Tibial nerve (tissue), 4 donors: Measurements from ENCODE around the gene ABCB4. TPM values are rescaled to one million over a fixed set of nuclear protein-coding genes. Genes with fewer than 3 reads are reported as not detected.

Experiments
- DNase-seq, 2 donors: peaks; one replicate each; pipeline ENCODE4 v3.0.0-alpha.2; 2019; ENCODE audit warnings: low spot score in 2 of 2
- H3K27ac ChIP-seq, 4 donors: fragments of 200-600 bp; sonication (generic) in 3 of 4; one replicate each; pipeline ENCODE4 v1.5.1; 2017 to 2019; ENCODE audit warnings: mild to moderate bottlenecking in 1 of 4
- H3K27me3 ChIP-seq, 2 donors: fragments of 200-600 bp; sonication (generic) in 1 of 2; one replicate each; pipeline versions ENCODE4 v1.5.1 to v1.6.0; 2017 to 2019
- H3K36me3 ChIP-seq, 3 donors: fragments of 200-600 bp; sonication (generic); one replicate each; pipeline ENCODE4 v1.5.1; 2018 to 2019
- H3K4me1 ChIP-seq, 4 donors: fragments of 200-600 bp; sonication (generic) in 3 of 4; one replicate each; pipeline ENCODE4 v1.5.1; 2017 to 2019
- H3K4me3 ChIP-seq, 4 donors: fragments of 200-600 bp; sonication (generic) in 3 of 4; one replicate each; pipeline ENCODE4 v1.5.1; 2017 to 2019; ENCODE audit warnings: mild to moderate bottlenecking in 1 of 4, moderate library complexity in 1 of 4
- H3K9me3 ChIP-seq, 4 donors: fragments of 200-600 bp; sonication (generic) in 3 of 4; one replicate each; pipeline ENCODE4 v1.5.1; 2017 to 2019
- EP300 ChIP-seq, 2 donors: sonication (generic); formaldehyde crosslinking; IDR thresholded peaks; one replicate each; pipeline ENCODE4 v1.6.1; 2017; ENCODE audit warnings: antibody characterized with exemption in 2 of 2, mild to moderate bottlenecking in 1 of 2
- POLR2A ChIP-seq, 2 donors: fragments of 450-650 bp; IDR thresholded peaks; one replicate each; pipeline ENCODE4 v1.6.1; 2017; ENCODE audit warnings: antibody characterized with exemption in 2 of 2, mild to moderate bottlenecking in 2 of 2, moderate library complexity in 2 of 2
- WGBS, 2 donors: methylation state at CpG; one replicate each; pipeline ENCODE4 v1.1.5; 2018; 5-methylcytosine and 5-hydroxymethylcytosine counted together
- total RNA-seq, 4 donors: library from RNA; depleted of rRNA; stranded (reverse); fragments of >200 nt; gene quantifications; one replicate each; pipeline ENCODE4 v1.1.0, GENCODE V29; 2016
- TF ChIP-seq, protein P1 (sequence below), 5 experiments: fragments of 200-600 bp in 3 of 5; fragments of 450-650 bp in 2 of 5; sonication (generic) in 3 of 5; IDR thresholded peaks; one replicate each; pipeline ENCODE4 v1.5.1; 2016 to 2019; ENCODE audit warnings: antibody characterized with exemption in 5 of 5, mild to moderate bottlenecking in 3 of 5, moderate library complexity in 2 of 5

Gene ABCB4
- total RNA-seq, 4 donors from 2014 or later, result 0.42 to 2.0 (median 1.00) TPM

DNA sequence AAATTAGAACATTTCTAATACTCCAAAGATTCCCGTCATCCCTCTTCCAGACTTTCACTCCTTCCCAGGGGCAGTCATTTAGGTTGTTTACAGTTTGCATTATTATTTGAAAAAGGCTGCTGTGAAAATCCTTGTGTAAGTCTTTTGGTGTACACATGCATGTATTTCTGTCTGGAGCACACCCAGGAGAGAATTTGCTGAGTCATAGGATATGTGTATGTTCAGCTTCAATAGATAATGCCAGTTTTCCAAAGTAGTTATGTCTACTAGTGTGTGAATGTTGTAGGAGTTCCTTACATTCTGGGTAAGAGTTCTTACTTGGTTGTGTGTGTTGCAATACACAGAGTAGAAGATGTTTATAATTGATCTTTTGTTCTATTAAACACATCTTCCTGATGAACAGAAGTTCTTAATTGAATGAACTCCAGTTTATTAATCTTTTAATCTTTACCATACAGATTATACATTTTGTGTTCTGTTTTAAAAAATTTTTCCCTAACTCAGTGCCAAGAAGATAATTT lies 104.8 kb downstream of the ABCB4 start:
- 94 to 100% methylated on average over 1 of the region's 1 CpG for WGBS, 2 donors
- H3K4me3 ChIP-seq, result no peak overlapping the region
- TF ChIP-seq POLR2A (IDR thresholded peaks at IDR 0.05), result no peak
- TF ChIP-seq, protein P1, sequence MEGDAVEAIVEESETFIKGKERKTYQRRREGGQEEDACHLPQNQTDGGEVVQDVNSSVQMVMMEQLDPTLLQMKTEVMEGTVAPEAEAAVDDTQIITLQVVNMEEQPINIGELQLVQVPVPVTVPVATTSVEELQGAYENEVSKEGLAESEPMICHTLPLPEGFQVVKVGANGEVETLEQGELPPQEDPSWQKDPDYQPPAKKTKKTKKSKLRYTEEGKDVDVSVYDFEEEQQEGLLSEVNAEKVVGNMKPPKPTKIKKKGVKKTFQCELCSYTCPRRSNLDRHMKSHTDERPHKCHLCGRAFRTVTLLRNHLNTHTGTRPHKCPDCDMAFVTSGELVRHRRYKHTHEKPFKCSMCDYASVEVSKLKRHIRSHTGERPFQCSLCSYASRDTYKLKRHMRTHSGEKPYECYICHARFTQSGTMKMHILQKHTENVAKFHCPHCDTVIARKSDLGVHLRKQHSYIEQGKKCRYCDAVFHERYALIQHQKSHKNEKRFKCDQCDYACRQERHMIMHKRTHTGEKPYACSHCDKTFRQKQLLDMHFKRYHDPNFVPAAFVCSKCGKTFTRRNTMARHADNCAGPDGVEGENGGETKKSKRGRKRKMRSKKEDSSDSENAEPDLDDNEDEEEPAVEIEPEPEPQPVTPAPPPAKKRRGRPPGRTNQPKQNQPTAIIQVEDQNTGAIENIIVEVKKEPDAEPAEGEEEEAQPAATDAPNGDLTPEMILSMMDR (IDR thresholded peaks at IDR 0.05), result no peak
- no peak for TF ChIP-seq EP300 (IDR thresholded peaks at IDR 0.05)

GRCh38 chr7:87369216-87369615 lies 106.3 kb downstream of the ABCB4 start:
- H3K4me1 ChIP-seq, result no peaks in the 10 kb centered on the region
- no peak for DNase-seq
- TF ChIP-seq POLR2A (IDR thresholded peaks at IDR 0.05) (no peak), EP300 (IDR thresholded peaks at IDR 0.05) (no peak)
- TF ChIP-seq, protein P1 (IDR thresholded peaks at IDR 0.05), result no peak
- H3K36me3 ChIP-seq, result peaks cover 0 to 66% (median 5%) of the 10 kb centered on the region in 3 donors
- H3K9me3 ChIP-seq, result no peaks in the 10 kb centered on the region
- no peak overlapping the region for H3K27ac ChIP-seq
- no peaks in the 10 kb centered on the region for H3K27me3 ChIP-seq
- H3K4me3 ChIP-seq, result no peak overlapping the region
- 96 to 99% methylated on average over 4 of the region's 4 CpGs for WGBS, 2 donors

More for the DNA sequence above, 104.8 kb downstream of the ABCB4 start:
- Histone ChIP-seq H3K9me3 (no peaks in the 10 kb centered on the region), H3K4me1 (no peaks in the 10 kb centered on the region), H3K27ac (no peak overlapping the region), H3K27me3 (no peaks in the 10 kb centered on the region), H3K36me3 (peaks cover 0 to 51% (median 5%) of the 10 kb centered on the region in 3 donors)
- DNase-seq, result no peak

- DNase-seq, result no peak
Observed at GRCh38 chr7:87364246-87364645, 111.2 kb downstream of the ABCB4 start.

GRCh38 chr7:87363342-87363741 lies 112.1 kb downstream of the ABCB4 start:
- Histone ChIP-seq H3K4me1 (no peaks in the 10 kb centered on the region), H3K27me3 (no peaks in the 10 kb centered on the region), H3K27ac (no peak overlapping the region), H3K9me3 (no peaks in the 10 kb centered on the region), H3K36me3 (peaks cover 0 to 66% (median 0%) of the 10 kb centered on the region in 3 donors), H3K4me3 (no peak overlapping the region)
- 95 to 98% methylated on average over 1 of the region's 1 CpG for WGBS, 2 donors
- DNase-seq, result no peak
- TF ChIP-seq, protein P1 (IDR thresholded peaks at IDR 0.05), result no peak
- TF ChIP-seq POLR2A (IDR thresholded peaks at IDR 0.05) (no peak), EP300 (IDR thresholded peaks at IDR 0.05) (no peak)

More at GRCh38 chr7:87364246-87364645, 111.2 kb downstream of the ABCB4 start:
- no peak for TF ChIP-seq POLR2A (IDR thresholded peaks at IDR 0.05)
- TF ChIP-seq, protein P1 (IDR thresholded peaks at IDR 0.05), result no peak
- TF ChIP-seq EP300 (IDR thresholded peaks at IDR 0.05), result no peak
- Histone ChIP-seq H3K27ac (no peak overlapping the region), H3K27me3 (no peaks in the 10 kb centered on the region), H3K36me3 (peaks cover 0 to 75% (median 0%) of the 10 kb centered on the region in 3 donors), H3K9me3 (no peaks in the 10 kb centered on the region), H3K4me3 (no peak overlapping the region), H3K4me1 (no peaks in the 10 kb centered on the region)

GRCh38 chr7:87361320-87361719 lies 114.2 kb downstream of the ABCB4 start:
- Histone ChIP-seq H3K4me1 (no peaks in the 10 kb centered on the region), H3K9me3 (no peaks in the 10 kb centered on the region)

More at GRCh38 chr7:87361320-87361719, 114.2 kb downstream of the ABCB4 start:
- DNase-seq, result no peak
- TF ChIP-seq EP300 (IDR thresholded peaks at IDR 0.05) (no peak), POLR2A (IDR thresholded peaks at IDR 0.05) (no peak)
- TF ChIP-seq, protein P1 (IDR thresholded peaks at IDR 0.05), result no peak
- WGBS, 2 donors, result 93 to 95% methylated on average over 2 of the region's 2 CpGs
- H3K4me3 ChIP-seq, result no peak overlapping the region
- H3K27ac ChIP-seq, result no peak overlapping the region
- H3K36me3 ChIP-seq, result peaks cover 0 to 64% (median 4%) of the 10 kb centered on the region in 3 donors
- no peaks in the 10 kb centered on the region for H3K27me3 ChIP-seq
